Measurements from ENCODE around the gene CNOT2.
"Not testable (repeated sequence)": the region's sequence is repeated elsewhere in the genome, so short reads cannot be mapped to it uniquely, and the experiment has no call there.

Gene CNOT2

DNA sequence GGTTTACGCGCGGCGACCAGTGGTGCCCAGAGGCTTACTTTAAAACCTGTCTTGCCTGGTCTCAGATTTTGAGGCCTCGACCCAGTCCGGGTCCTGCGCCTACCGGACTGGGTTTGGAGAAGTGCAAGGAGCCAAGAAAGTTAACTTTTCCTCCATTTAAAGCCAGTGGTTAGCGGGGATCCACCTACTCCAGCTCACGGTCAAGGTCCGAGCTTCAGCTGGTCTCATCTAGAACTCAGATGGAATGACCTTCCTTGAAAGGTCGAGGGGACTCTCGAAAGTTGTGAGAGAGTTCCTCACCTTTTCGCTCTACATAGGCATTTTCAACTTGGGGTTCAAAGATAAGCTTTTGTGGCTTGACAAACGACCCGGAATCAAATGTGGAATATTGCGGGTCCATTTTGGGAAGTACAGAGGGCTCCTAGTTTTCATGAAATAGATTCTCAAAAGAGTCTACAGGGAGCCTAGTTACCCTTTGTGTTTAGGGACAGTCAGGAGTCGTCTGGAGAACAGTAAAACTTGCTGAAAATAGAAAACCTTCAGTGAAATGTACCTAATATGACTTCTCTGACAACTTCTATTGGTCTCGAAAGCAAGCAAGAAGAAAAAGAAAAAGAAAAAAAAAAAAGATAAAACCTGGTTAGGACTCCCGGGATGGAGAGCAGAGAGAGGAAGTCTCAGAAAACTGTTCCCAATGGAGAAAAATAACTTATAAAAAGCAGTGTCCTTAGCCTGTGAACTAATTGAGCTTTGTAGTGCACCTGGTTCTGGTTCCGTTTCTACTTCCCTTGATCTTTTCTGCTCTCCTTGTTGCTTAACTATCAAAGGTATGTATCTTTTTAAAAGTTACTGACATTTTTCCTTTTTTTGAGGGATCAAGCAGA lies 124.3 kb downstream of the CNOT2 start:
- DNase-seq, result no peak

- DNase-seq, result no peak
Observed at GRCh38 chr12:70372881-70373280, 129.6 kb downstream of the CNOT2 start.

DNA sequence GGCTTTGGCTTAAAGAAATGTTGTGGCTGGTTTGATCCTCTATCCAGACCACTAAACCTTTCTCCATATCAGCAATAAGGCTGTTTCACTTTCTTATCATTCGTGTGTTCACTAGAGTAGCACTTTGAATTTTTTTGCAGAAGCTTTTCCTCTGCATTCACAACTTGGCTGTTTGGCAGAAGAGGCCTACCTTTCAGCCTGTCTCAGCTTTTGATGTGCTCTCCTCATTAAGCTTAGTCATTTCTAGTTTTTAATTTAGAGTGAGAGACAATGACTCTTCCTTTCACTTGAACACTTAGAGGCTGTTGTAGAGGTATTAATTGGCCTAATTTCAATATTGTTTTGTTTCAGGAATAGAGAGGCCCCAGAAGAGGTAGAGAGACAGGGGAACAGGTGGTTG lies 136.6 kb downstream of the CNOT2 start:
- DNase-seq, result no peak

- DNase-seq, result no peak
Observed at GRCh38 chr12:70383484-70383883, 140.3 kb downstream of the CNOT2 start.

GRCh38 chr12:70383886-70384285 lies 140.7 kb downstream of the CNOT2 start:
- no peak for DNase-seq

DNA sequence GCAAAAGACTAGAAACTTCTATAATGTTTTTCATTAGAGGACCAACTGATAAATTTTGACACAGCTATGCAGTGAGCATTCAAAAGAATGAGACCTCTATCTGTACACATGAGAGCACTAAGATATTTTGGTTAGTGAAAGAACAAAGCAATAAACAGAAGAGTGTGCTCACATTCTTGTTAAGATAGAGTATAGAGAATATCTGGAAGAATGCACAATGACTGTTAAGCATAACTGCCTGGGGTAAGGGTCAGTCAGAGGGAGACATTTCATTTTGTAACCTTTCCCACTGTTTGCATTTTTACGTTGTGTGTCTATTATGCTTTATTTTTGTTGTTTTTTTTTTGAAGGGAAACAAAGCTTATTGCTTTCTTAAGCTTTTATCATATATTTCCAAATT lies 143.5 kb downstream of the CNOT2 start:
- no peak for DNase-seq

DNA sequence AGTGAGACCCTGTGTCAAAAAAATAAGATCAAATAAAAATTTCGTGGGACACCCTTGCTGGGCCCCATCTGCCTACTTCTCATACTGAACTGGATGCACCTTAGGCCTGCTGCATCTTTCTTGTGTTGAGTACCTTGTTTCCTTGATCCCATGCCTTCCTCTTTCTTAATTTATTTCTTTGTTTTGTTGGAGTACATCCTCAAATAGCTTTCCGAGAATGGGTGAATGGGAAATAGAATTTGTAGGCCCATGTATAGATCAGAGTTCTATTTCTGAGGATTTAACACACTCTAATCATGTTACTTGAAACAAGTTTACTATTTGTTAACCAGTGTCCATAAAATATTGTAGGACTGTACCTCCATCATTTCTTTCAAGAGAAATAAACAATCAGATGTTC lies 146.4 kb downstream of the CNOT2 start:
- DNase-seq, result no peak

DNA sequence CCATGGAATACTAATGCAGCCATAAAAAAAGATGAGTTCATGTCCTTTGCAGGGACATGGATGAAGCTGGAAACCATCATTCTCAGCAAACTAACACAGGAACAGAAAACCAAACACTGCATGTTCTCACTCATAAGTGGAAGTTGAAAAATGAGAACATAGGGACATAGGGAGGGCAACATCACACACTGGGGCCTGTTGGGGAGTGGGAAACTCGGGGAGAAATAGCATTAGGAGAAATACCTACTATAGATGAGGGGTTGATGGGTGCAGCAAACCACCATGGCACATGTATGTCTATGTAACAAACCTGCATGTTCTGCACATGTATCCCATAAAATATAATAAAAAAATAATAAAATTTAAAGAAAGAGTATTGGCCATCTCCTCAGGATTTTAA lies 149.4 kb downstream of the CNOT2 start:
- DNase-seq, result not testable (repeated sequence)

- no peak for DNase-seq
Observed at GRCh38 chr12:70393787-70394499, 150.7 kb downstream of the CNOT2 start.

- DNase-seq, result no peak
Observed at GRCh38 chr12:70398002-70398401, 154.8 kb downstream of the CNOT2 start.

DNA sequence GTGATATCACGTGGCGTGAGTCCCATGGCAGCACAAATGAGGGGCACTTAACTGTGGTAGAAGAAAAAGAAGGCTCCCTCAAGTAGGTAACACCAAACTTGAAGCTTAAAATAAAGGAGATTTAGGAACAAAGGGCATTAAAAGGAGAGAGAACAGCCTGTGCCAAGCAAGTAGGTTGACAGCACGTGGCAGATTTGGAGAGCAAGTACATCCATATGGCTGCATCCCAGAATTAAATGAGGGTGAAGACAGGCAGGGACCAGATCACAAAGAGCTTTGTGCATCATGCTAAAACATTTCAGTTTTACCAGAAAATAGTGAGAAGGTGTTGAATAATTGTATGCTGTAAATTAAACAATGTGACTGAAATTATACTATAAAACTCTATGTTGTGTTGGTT lies 155.6 kb downstream of the CNOT2 start:
- no peak for DNase-seq

- no peak for DNase-seq
Observed at GRCh38 chr12:70399311-70399710, 156.1 kb downstream of the CNOT2 start.

GRCh38 chr12:70400124-70400523 lies 156.9 kb downstream of the CNOT2 start:
- DNase-seq, result no peak

DNA sequence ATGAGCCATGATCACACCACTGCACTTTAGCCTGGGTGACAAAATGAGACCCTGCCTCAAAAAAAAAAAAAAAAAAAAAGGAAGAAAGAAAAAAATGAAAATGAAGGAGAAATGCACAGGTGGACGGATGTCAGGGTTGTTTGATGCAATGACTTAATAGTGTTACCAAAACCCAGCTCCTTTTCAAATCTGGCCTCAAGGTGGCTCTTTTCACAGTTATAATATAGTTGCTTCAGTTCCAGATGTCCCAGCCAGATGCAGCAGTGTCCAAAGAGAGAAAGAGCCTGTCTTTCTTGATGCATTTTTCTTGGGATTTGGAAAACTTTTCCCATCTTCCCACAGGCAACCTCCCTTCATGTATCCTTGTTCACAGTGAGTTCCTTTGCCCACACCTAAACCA lies 159.4 kb downstream of the CNOT2 start:
- DNase-seq, result no peak

GRCh38 chr12:70403826-70404225 lies 160.6 kb downstream of the CNOT2 start:
- no peak for DNase-seq
